ENCODE results near the gene ADAMTS19.

Gene ADAMTS19

DNA sequence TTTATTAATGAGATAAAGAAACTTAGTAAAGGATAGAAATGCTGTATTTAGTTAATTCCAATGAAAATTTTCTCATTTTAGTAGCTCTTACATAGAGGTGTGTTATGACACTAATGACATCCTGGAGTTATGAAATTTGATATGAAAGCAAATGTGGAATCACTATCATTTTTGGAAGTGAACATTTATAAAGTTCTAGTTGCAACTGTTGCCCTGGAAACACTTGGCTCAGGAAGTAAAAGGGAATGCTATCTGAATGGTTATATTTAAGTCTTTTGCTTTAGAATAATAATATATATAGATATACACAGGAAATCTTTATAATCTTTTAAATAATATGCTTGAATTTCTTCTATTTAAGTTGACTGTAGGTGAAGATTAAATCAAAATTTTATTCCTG, 16.7 kb downstream of the ADAMTS19 start:
- no peak overlapping the region for H3K4me3 ChIP-seq (ENCODE audit: low read depth, low read length)
- TF ChIP-seq, protein P1, sequence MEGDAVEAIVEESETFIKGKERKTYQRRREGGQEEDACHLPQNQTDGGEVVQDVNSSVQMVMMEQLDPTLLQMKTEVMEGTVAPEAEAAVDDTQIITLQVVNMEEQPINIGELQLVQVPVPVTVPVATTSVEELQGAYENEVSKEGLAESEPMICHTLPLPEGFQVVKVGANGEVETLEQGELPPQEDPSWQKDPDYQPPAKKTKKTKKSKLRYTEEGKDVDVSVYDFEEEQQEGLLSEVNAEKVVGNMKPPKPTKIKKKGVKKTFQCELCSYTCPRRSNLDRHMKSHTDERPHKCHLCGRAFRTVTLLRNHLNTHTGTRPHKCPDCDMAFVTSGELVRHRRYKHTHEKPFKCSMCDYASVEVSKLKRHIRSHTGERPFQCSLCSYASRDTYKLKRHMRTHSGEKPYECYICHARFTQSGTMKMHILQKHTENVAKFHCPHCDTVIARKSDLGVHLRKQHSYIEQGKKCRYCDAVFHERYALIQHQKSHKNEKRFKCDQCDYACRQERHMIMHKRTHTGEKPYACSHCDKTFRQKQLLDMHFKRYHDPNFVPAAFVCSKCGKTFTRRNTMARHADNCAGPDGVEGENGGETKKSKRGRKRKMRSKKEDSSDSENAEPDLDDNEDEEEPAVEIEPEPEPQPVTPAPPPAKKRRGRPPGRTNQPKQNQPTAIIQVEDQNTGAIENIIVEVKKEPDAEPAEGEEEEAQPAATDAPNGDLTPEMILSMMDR (IDR thresholded peaks at IDR 0.05; ENCODE audit: low read depth, low read length) = no peak

DNA sequence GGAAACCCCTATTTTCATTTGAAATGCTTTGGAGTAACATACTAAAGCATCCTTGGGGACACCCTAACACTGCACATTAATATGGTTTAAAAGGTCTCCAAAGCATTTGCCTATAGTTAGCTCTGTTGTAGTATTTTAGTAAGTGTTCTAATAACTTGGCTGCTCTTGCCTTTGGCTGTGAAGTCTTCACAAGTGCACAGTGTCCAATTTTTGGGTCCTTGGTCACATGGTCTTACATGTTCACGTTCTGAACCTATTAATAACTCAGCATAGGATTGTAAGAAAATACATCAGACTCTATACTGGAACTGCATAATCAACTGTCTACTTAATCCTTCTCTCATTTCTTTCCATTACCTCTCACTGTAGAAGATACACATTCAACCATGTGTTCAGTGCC, 17.4 kb downstream of the ADAMTS19 start:
- H3K4me3 ChIP-seq (ENCODE audit: low read depth, low read length) = no peak overlapping the region
- TF ChIP-seq, protein P1 (IDR thresholded peaks at IDR 0.05; ENCODE audit: low read depth, low read length) = no peak

DNA sequence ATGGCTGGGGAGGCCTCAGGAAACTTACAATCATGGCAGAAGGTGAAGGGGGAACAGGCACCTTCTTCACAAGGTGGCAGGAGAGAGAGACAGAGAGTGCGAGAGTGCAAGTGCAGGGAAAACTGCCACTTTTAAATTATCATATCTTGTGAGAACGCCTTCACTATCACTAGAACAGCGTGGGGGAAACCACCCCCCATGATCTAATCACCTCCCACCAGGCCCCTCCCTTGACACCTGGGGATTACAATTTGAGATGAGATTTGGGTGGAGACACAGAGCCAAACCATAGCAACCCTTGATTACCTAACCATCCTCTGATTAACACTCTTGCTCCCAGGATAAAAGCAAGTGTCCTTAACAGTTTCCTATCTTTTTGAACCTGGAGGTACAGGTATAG, 21.1 kb downstream of the ADAMTS19 start:
- TF ChIP-seq, protein P1 (IDR thresholded peaks at IDR 0.05; ENCODE audit: low read depth, low read length) = no peak
- no peak overlapping the region for H3K4me3 ChIP-seq (ENCODE audit: low read depth, low read length)

DNA sequence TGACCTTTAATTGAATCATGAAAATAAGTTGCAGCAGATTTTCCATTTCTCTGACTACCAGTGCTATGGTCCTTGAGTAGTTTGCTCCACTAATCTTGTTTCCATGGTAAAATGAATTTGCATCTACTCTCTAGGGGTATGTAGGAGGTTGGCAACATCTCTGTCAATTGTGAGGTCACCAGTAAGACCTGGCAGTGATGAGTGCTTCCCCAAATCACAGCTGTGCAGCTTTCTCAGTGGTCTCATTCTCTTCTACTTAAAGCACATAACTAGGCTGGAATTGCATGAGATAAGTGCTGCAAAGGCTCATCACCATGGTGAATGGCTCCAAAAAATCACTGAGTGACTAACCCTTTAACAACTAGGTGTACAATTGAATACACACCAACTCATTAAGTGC, 36.3 kb downstream of the ADAMTS19 start:
- TF ChIP-seq, protein P1 (IDR thresholded peaks at IDR 0.05; ENCODE audit: low read depth, low read length) = no peak
- no peak overlapping the region for H3K4me3 ChIP-seq (ENCODE audit: low read depth, low read length)

DNA sequence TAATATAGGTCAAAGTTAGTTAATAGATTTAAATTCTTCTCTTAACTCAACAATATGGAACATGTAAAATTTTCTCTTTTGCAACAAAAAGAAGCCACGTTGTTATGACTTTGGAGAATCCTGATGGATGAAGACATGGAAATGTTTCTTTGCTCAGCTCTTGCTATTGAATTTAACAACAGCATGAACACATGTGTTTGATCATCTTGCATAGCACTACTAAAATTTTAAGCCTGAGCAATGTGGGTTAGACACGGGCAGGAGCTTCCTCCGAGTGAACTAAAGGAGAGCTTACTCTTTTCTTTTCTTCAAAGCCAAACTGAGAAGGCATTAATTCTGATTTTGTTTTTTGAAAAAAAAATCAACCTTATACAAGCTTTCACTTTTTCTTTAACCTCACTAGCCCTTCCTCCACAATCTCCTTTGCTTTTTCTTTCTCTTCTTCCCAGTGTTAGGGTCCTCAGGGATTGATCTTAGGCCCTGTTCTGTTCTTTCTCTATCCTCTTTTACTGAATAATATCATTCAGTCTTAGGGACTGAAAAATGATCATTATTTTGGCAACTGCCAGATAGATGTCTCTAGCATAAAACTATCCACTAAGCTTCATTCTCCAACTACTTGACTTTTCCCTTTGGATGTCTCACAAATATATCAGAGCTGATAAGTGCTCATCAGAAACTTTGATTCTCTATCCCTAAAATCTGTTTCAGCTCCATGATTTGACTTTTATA, 36.9 kb downstream of the ADAMTS19 start:
- no peak overlapping the region for H3K4me3 ChIP-seq (ENCODE audit: low read depth, low read length)

DNA sequence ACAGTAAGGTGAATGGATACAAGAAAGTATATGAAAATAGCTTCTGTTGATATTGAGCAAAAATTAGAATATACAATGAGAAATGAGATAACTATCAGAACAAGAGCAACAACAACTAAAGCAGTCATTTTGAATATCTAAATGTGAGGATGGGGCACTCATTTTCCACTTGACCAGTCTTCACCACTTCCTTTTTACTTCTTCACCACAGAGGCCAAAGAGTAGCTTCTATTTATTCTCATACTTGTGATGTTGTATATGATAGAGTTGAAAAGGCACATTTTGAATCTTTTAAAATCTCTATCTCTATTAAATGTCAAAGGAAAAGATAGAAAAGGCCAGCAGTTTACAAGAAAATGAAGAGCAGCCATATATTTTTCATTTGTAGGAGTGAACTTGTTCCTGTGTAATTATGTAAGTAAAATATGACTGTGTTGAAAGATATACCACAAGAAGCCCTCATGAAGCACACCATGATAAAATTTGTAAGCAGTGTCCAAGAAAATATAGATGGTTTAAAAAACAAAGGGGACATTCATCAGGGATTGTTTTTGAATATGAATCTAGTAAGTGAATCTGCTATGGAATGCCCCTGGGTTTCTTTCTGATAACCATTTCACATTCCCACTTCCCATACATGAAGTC, 39.2 kb downstream of the ADAMTS19 start:
- TF ChIP-seq, protein P1 (IDR thresholded peaks at IDR 0.05; ENCODE audit: low read depth, low read length) = no peak
- no peak overlapping the region for H3K4me3 ChIP-seq (ENCODE audit: low read depth, low read length)

More for the DNA sequence above, 36.9 kb downstream of the ADAMTS19 start:
- TF ChIP-seq, protein P1 (IDR thresholded peaks at IDR 0.05; ENCODE audit: low read depth, low read length) = no peak

DNA sequence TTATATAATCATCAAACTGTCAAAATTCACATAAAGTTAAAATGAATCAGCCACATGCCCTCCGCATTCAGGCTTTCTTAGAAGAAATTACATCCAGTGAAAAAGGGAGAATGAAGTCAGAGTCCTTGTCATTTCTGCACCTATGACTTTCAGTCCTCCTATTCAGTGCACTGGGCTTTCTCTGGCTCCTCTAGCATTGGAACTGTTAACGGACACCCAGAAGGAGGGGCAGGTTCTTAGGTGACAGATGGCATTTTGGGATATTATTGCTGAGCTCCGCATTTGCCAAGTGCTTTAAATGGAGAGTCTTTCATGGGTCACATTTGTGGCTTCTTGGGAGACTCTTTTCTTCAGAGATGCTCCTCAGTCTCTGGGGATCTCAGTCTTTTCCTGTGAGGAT, 40.0 kb downstream of the ADAMTS19 start:
- TF ChIP-seq, protein P1 (IDR thresholded peaks at IDR 0.05; ENCODE audit: low read depth, low read length) = no peak
- no peak overlapping the region for H3K4me3 ChIP-seq (ENCODE audit: low read depth, low read length)
